WTC11 (cell line): ENCODE results near the gene ARHGAP26.

Experiments
- NR3C1 ChIP-seq: sonication (generic); formaldehyde crosslinking; conservative IDR thresholded peaks from 2 replicates; pipeline ENCODE4 v1.8.1; 2023; ENCODE audit warnings: low read depth, mild to moderate bottlenecking, missing genetic modification reagents
- TF ChIP-seq, protein P1 (sequence below): fragments of 200-600 bp; IDR thresholded peaks from 2 replicates; pipeline ENCODE4 v1.8.0; 2022; ENCODE audit warnings: antibody characterized with exemption

DNA sequence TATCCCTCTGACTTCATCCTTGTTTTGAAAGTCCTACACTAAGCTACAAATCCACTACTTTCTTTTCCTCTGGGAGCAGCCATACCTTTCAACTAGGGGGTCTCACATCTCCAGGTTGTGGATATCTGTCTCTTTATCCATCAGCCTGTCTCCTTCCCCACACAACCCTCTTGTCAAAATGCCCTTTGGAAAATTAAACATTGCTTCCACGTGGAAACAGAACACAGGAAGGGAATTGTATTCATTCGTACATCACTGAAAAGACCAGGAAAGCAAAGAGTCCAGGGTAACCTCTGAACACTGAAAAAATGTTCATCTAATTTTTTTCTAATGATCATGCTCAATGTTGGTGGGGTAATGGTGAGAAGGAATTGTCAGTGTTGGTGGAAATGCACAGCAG, 429.7 kb downstream of the ARHGAP26 start:
- no peak for TF ChIP-seq NR3C1 (CRISPR knock-in tag)
- TF ChIP-seq, protein P1, sequence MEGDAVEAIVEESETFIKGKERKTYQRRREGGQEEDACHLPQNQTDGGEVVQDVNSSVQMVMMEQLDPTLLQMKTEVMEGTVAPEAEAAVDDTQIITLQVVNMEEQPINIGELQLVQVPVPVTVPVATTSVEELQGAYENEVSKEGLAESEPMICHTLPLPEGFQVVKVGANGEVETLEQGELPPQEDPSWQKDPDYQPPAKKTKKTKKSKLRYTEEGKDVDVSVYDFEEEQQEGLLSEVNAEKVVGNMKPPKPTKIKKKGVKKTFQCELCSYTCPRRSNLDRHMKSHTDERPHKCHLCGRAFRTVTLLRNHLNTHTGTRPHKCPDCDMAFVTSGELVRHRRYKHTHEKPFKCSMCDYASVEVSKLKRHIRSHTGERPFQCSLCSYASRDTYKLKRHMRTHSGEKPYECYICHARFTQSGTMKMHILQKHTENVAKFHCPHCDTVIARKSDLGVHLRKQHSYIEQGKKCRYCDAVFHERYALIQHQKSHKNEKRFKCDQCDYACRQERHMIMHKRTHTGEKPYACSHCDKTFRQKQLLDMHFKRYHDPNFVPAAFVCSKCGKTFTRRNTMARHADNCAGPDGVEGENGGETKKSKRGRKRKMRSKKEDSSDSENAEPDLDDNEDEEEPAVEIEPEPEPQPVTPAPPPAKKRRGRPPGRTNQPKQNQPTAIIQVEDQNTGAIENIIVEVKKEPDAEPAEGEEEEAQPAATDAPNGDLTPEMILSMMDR, result no peak
